Neural cell (in vitro differentiated cells): Measurements from ENCODE around the gene SMU1.

Experiments used
- SMC3 ChIP-seq: fragments of 450-650 bp; conservative IDR thresholded peaks from 2 replicates; pipeline ENCODE4 v1.6.1; 2014; ENCODE audit warnings: antibody characterized with exemption, mild to moderate bottlenecking, moderate library complexity; ENCODE audit not compliant: poor library complexity
- TF ChIP-seq, protein P1 (sequence below): fragments of 450-650 bp; IDR thresholded peaks from 2 replicates; pipeline ENCODE4 v1.5.1; 2014; ENCODE audit warnings: antibody characterized with exemption, mild to moderate bottlenecking, moderate library complexity; ENCODE audit not compliant: poor library complexity, severe bottlenecking

DNA sequence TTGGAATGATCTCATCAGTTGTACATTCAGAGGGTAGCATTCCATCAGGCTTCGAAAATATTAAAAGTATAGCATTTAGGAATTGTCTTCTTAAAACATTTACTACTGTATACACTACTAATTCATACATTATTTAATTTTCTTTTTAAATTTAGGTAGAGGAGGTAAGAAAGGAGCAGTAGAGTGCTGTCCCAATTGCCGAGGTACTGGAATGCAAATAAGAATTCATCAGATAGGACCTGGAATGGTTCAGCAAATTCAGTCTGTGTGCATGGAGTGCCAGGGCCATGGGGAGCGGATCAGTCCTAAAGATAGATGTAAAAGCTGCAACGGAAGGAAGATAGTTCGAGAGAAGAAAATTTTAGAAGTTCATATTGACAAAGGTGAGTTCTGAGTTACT is 46.2 kb downstream of the SMU1 start:
- no peak for TF ChIP-seq SMC3
- TF ChIP-seq, protein P1, sequence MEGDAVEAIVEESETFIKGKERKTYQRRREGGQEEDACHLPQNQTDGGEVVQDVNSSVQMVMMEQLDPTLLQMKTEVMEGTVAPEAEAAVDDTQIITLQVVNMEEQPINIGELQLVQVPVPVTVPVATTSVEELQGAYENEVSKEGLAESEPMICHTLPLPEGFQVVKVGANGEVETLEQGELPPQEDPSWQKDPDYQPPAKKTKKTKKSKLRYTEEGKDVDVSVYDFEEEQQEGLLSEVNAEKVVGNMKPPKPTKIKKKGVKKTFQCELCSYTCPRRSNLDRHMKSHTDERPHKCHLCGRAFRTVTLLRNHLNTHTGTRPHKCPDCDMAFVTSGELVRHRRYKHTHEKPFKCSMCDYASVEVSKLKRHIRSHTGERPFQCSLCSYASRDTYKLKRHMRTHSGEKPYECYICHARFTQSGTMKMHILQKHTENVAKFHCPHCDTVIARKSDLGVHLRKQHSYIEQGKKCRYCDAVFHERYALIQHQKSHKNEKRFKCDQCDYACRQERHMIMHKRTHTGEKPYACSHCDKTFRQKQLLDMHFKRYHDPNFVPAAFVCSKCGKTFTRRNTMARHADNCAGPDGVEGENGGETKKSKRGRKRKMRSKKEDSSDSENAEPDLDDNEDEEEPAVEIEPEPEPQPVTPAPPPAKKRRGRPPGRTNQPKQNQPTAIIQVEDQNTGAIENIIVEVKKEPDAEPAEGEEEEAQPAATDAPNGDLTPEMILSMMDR: no peak
